Measurements from ENCODE around the gene DTX4. TPM values are rescaled to one million over a fixed set of nuclear protein-coding genes. Genes with fewer than 3 reads are reported as not detected.

DTX4 gene
- total RNA-seq, 1 experiment from 2014 or later = 1.9 TPM

GRCh38 chr11:59208956-59209355 lies 37.0 kb downstream of the DTX4 start:
- intact Hi-C loops (cut with micrococcal nuclease; ENCODE audit: unreplicated experiment) = loop anchor here (1.0 kb wide), 1 partner anchor 38 kb away; no protein-coding TSS in a partner anchor
- BruUV-seq (replicated peaks) = no TSS peak
- ChIA-PET POLR2A (ENCODE audit: low non-redundant PET) (no interaction called here), CTCF (no interaction called here)
- no peak for DNase-seq (ENCODE audit: low spot score)
- Histone ChIP-seq H3K9me3 (ENCODE audit: low read depth, low read length, poor library complexity, severe bottlenecking) (no peaks in the 10 kb centered on the region), H3K36me3 (ENCODE audit: insufficient read depth, low read length, poor library complexity, severe bottlenecking) (no peaks in the 10 kb centered on the region), H3K27ac (ENCODE audit: low read depth, low read length, poor library complexity, severe bottlenecking) (no peak overlapping the region), H3K27me3 (replicated peaks; ENCODE audit: insufficient read depth, low read depth, low read length, poor library complexity) (peaks cover 2% of the 10 kb centered on the region), H3K4me3 (ENCODE audit: low read depth, low read length, poor library complexity, severe bottlenecking) (no peak overlapping the region), H3K4me1 (ENCODE audit: insufficient read depth, low read length, poor library complexity, severe bottlenecking) (no peaks in the 10 kb centered on the region)
- no peak for TF ChIP-seq EZH2 (IDR thresholded peaks at IDR 0.05; ENCODE audit: borderline replicate concordance, low read depth, low read length, poor library complexity, severe bottlenecking)
- no peak for TF ChIP-seq CTCF (conservative IDR thresholded peaks at IDR 0.05; ENCODE audit: low read depth, low read length)

- no peaks in the 10 kb centered on the region for H3K36me3 ChIP-seq (ENCODE audit: insufficient read depth, low read length, poor library complexity, severe bottlenecking)
- peaks cover 6% of the 10 kb centered on the region for H3K27me3 ChIP-seq (replicated peaks; ENCODE audit: insufficient read depth, low read depth, low read length, poor library complexity)
- DNase-seq (ENCODE audit: low spot score) = no peak
- BruUV-seq (replicated peaks) = no TSS peak
- H3K9me3 ChIP-seq (ENCODE audit: low read depth, low read length, poor library complexity, severe bottlenecking) = no peaks in the 10 kb centered on the region
- TF ChIP-seq CTCF (conservative IDR thresholded peaks at IDR 0.05; ENCODE audit: low read depth, low read length) (no peak), EZH2 (IDR thresholded peaks at IDR 0.05; ENCODE audit: borderline replicate concordance, low read depth, low read length, poor library complexity, severe bottlenecking) (no peak)
- H3K27ac ChIP-seq (ENCODE audit: low read depth, low read length, poor library complexity, severe bottlenecking) = no peak overlapping the region
- ChIA-PET CTCF (interaction anchor here (0.6 kb wide), 1 partner anchor 41 kb away, joined by 4 read pairs; no protein-coding TSS in a partner anchor), POLR2A (ENCODE audit: low non-redundant PET) (no interaction called here)
- no peaks in the 10 kb centered on the region for H3K4me1 ChIP-seq (ENCODE audit: insufficient read depth, low read length, poor library complexity, severe bottlenecking)
- H3K4me3 ChIP-seq (ENCODE audit: low read depth, low read length, poor library complexity, severe bottlenecking) = no peak overlapping the region
- intact Hi-C loops (cut with micrococcal nuclease; ENCODE audit: unreplicated experiment) = no loop called here
Observed at GRCh38 chr11:59212222-59212621, 40.3 kb downstream of the DTX4 start.

- Histone ChIP-seq H3K4me1 (ENCODE audit: insufficient read depth, low read length, poor library complexity, severe bottlenecking) (no peaks in the 10 kb centered on the region), H3K36me3 (ENCODE audit: insufficient read depth, low read length, poor library complexity, severe bottlenecking) (no peaks in the 10 kb centered on the region), H3K4me3 (ENCODE audit: low read depth, low read length, poor library complexity, severe bottlenecking) (no peak within 1 kb of the TSS), H3K9me3 (ENCODE audit: low read depth, low read length, poor library complexity, severe bottlenecking) (no peaks in the 10 kb centered on the region), H3K27ac (ENCODE audit: low read depth, low read length, poor library complexity, severe bottlenecking) (no peak within 1 kb of the TSS), H3K27me3 (replicated peaks; ENCODE audit: insufficient read depth, low read depth, low read length, poor library complexity) (peaks cover 6% of the 10 kb centered on the region)
- CTCF ChIA-PET = interaction anchor here (0.6 kb wide), 1 partner anchor 42 kb away, joined by 4 read pairs; no protein-coding TSS in a partner anchor
- no TSS peak for BruUV-seq (replicated peaks)
- intact Hi-C loops (cut with micrococcal nuclease; ENCODE audit: unreplicated experiment) = no loop called here
- POLR2A ChIA-PET (ENCODE audit: low non-redundant PET) = no interaction called here
- DNase-seq (ENCODE audit: low spot score) = no peak
- TF ChIP-seq EZH2 (IDR thresholded peaks at IDR 0.05; ENCODE audit: borderline replicate concordance, low read depth, low read length, poor library complexity, severe bottlenecking) = no peak
- TF ChIP-seq CTCF (conservative IDR thresholded peaks at IDR 0.05; ENCODE audit: low read depth, low read length) = no peak
Observed at GRCh38 chr11:59212744-59213631, 41.1 kb downstream of the DTX4 start, which contains the start of gene MPEG1. TSS of gene MPEG1 (minus strand) at chr11:59212927. CDS start at chr11:59212865, 62 bp downstream.
